DND-41 (cell line): ENCODE data around the gene PSMD3.

Source experiments
- ATAC-seq: fragments of 200-7000 bp; cut with Tn5 transposase; 3 replicates; pipeline ENCODE4 v1.9.1; 2021; ENCODE audit warnings: low read depth; ENCODE audit not compliant: insufficient read depth
- DNase-seq: peaks from one replicate; pipeline ENCODE4 v3.0.0-alpha.2; 2020
- H2AFZ ChIP-seq: 2 replicates; pipeline ENCODE4 v1.6.0; 2012; ENCODE audit warnings: low read depth, low read length
- H3K27ac ChIP-seq: 2 replicates; pipeline ENCODE4 v1.5.1; 2012; ENCODE audit warnings: low read length, inconsistent platforms
- H3K27me3 ChIP-seq: fragments of 200-600 bp; sonication (generic); 2 replicates; pipeline ENCODE4 v1.6.0; 2012; ENCODE audit warnings: low read length, mild to moderate bottlenecking, inconsistent platforms; ENCODE audit not compliant: insufficient read depth, poor library complexity
- H3K36me3 ChIP-seq: 2 replicates; pipeline ENCODE4 v1.5.1; 2012; ENCODE audit warnings: low read length, inconsistent platforms; ENCODE audit not compliant: insufficient read depth
- H3K4me1 ChIP-seq: 2 replicates; pipeline ENCODE4 v1.5.1; 2012; ENCODE audit warnings: mild to moderate bottlenecking, low read length; ENCODE audit not compliant: insufficient read depth
- H3K4me2 ChIP-seq: 2 replicates; pipeline ENCODE4 v1.6.0; 2012; ENCODE audit warnings: mild to moderate bottlenecking, moderate library complexity, low read length, inconsistent platforms; ENCODE audit not compliant: insufficient read depth
- H3K4me3 ChIP-seq, 2 experiments: fragments of 200-600 bp in 1 of 2; shearing (Covaris generic) in 1 of 2; 2 replicates each; pipeline ENCODE4 v1.5.1; 2012 to 2016; ENCODE audit warnings: inconsistent platforms in 2 of 2, low read length in 2 of 2, mild to moderate bottlenecking in 2 of 2, low read depth in 1 of 2, moderate library complexity in 1 of 2
- H3K79me2 ChIP-seq: 2 replicates; pipeline ENCODE4 v1.6.0; 2012; ENCODE audit warnings: low read length, inconsistent platforms; ENCODE audit not compliant: insufficient read depth
- H3K9ac ChIP-seq: 2 replicates; pipeline ENCODE4 v1.6.0; 2012; ENCODE audit warnings: low read depth, mild to moderate bottlenecking, inconsistent platforms, low read length, moderate library complexity
- H3K9me3 ChIP-seq: 2 replicates; pipeline ENCODE4 v1.5.1; 2012; ENCODE audit warnings: low read length, moderate library complexity, mild to moderate bottlenecking, inconsistent platforms; ENCODE audit not compliant: insufficient read depth, severe bottlenecking
- H4K20me1 ChIP-seq: 2 replicates; pipeline ENCODE4 v1.6.0; 2012; ENCODE audit warnings: low read length; ENCODE audit not compliant: insufficient read depth
- EZH2 ChIP-seq: IDR thresholded peaks from 3 replicates; pipeline ENCODE4 v1.6.1; 2012; ENCODE audit warnings: borderline replicate concordance, low read depth, mild to moderate bottlenecking, moderate library complexity, low read length, inconsistent platforms; ENCODE audit not compliant: severe bottlenecking
- TF ChIP-seq, protein P1 (sequence below): IDR thresholded peaks from 2 replicates; pipeline ENCODE4 v1.5.1; 2012; ENCODE audit warnings: borderline replicate concordance, low read length, moderate library complexity, mild to moderate bottlenecking; ENCODE audit not compliant: poor library complexity, severe bottlenecking; ENCODE audit errors: extremely low read depth

PSMD3 gene

DNA sequence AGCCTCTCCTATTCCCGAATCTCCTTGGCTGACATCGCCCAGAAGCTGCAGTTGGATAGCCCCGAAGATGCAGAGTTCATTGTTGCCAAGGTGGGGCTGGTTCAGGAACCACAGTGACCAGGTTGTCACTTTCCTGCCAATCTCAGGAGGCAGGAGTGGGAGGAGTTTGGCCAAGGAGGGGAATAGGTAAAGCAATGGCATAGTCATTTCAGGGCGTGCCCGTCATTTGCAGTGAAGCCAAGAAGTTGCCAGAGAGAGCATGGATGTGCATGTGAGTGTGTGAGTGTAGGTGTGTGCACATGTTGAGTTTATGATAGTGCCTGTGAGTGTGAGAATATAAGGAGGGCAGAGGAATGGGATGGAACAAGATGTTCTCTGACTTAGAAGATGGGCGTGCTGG lies 14.8 kb downstream of the PSMD3 start:
- Histone ChIP-seq H3K4me1 (no peaks in the 10 kb centered on the region), H3K27ac (no peak overlapping the region), H3K4me3 (no peak overlapping the region), H3K4me2 (no peak overlapping the region), H3K79me2 (no peaks in the 10 kb centered on the region), H3K36me3 (peaks cover 74% of the 10 kb centered on the region), H3K27me3 (no peaks in the 10 kb centered on the region), H3K9ac (no peak overlapping the region), H3K9me3 (no peaks in the 10 kb centered on the region), H4K20me1 (peaks cover 16% of the 10 kb centered on the region), H2AFZ (no peak overlapping the region)
- DNase-seq = no peak
- ATAC-seq = no peak
- TF ChIP-seq EZH2 = no peak

DNA sequence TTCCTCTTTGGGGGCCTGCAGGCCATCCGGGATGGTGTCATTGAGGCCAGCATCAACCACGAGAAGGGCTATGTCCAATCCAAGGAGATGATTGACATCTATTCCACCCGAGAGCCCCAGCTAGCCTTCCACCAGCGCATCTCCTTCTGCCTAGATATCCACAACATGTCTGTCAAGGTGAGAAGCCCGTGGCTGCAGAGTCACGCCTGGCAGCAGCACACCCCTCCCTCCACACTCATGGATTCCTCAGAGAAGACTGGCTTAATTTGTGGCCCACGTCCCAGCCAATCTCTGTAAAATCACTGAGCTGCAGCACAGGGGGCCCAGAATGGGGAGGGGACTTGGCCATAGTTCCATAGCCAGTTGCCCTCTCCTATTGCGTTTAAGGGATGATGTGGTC lies 15.6 kb downstream of the PSMD3 start:
- H3K9ac ChIP-seq = no peak overlapping the region
- H3K79me2 ChIP-seq = no peaks in the 10 kb centered on the region
- H2AFZ ChIP-seq = no peak overlapping the region
- H3K27ac ChIP-seq = no peak overlapping the region
- peaks cover 16% of the 10 kb centered on the region for H4K20me1 ChIP-seq
- no peaks in the 10 kb centered on the region for H3K27me3 ChIP-seq
- peaks cover 68% of the 10 kb centered on the region for H3K36me3 ChIP-seq
- DNase-seq (no peak), ATAC-seq (no peak)
- no peak for TF ChIP-seq EZH2
- TF ChIP-seq, protein P1, sequence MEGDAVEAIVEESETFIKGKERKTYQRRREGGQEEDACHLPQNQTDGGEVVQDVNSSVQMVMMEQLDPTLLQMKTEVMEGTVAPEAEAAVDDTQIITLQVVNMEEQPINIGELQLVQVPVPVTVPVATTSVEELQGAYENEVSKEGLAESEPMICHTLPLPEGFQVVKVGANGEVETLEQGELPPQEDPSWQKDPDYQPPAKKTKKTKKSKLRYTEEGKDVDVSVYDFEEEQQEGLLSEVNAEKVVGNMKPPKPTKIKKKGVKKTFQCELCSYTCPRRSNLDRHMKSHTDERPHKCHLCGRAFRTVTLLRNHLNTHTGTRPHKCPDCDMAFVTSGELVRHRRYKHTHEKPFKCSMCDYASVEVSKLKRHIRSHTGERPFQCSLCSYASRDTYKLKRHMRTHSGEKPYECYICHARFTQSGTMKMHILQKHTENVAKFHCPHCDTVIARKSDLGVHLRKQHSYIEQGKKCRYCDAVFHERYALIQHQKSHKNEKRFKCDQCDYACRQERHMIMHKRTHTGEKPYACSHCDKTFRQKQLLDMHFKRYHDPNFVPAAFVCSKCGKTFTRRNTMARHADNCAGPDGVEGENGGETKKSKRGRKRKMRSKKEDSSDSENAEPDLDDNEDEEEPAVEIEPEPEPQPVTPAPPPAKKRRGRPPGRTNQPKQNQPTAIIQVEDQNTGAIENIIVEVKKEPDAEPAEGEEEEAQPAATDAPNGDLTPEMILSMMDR = no peak
- H3K4me2 ChIP-seq = no peak overlapping the region
- H3K4me3 ChIP-seq = no peak overlapping the region
- H3K4me1 ChIP-seq = no peaks in the 10 kb centered on the region
- H3K9me3 ChIP-seq = no peaks in the 10 kb centered on the region

DNA sequence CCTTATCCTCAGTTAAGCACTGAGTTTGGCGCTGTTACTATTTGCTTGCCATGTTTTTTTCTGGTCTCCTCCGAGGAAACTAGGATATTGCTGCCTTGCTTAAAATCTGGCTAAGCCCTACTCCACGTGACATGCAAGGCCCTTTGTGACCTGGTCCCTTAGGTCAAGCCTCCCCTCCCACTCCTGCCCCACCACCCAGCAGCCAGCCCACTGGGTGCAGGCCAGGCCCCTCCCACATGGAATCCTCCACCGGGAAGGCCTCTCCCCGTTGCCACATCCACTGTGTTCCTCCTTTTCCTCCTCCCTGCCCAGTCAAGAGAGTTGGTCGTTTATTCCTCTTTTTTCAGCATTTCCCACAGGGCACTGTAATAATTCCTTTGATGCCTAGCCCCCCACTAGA lies 16.2 kb downstream of the PSMD3 start:
- Histone ChIP-seq H2AFZ (no peak overlapping the region), H3K4me1 (no peaks in the 10 kb centered on the region), H3K9me3 (no peaks in the 10 kb centered on the region), H3K4me3 (no peak overlapping the region), H3K4me2 (no peak overlapping the region), H3K27ac (no peak overlapping the region), H3K9ac (no peak overlapping the region), H3K36me3 (peaks cover 63% of the 10 kb centered on the region), H4K20me1 (peaks cover 16% of the 10 kb centered on the region), H3K79me2 (no peaks in the 10 kb centered on the region), H3K27me3 (no peaks in the 10 kb centered on the region)
- TF ChIP-seq, protein P1 = no peak
- TF ChIP-seq EZH2 = no peak
- ATAC-seq = no peak
- DNase-seq = no peak

DNA sequence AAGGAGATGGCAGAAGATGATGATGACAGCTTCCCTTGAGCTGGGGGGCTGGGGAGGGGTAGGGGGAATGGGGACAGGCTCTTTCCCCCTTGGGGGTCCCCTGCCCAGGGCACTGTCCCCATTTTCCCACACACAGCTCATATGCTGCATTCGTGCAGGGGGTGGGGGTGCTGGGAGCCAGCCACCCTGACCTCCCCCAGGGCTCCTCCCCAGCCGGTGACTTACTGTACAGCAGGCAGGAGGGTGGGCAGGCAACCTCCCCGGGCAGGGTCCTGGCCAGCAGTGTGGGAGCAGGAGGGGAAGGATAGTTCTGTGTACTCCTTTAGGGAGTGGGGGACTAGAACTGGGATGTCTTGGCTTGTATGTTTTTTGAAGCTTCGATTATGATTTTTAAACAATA lies 16.9 kb downstream of the PSMD3 start:
- Histone ChIP-seq H3K36me3 (peaks cover 55% of the 10 kb centered on the region), H3K79me2 (no peaks in the 10 kb centered on the region), H4K20me1 (peaks cover 12% of the 10 kb centered on the region), H2AFZ (no peak overlapping the region), H3K27me3 (no peaks in the 10 kb centered on the region), H3K9me3 (no peaks in the 10 kb centered on the region), H3K27ac (no peak overlapping the region), H3K9ac (no peak overlapping the region), H3K4me3 (no peak overlapping the region), H3K4me2 (no peak overlapping the region), H3K4me1 (no peaks in the 10 kb centered on the region)
- TF ChIP-seq, protein P1 = no peak
- TF ChIP-seq EZH2 = no peak
- no peak for DNase-seq
- ATAC-seq = peak; percentile 23; the same call in 1 of the 3 replicates
